Heart right ventricle (tissue), 16 donors: ENCODE data around the gene ZNF350. TPM values are rescaled to one million over a fixed set of nuclear protein-coding genes. Genes with fewer than 3 reads are reported as not detected.
"Not testable (repeated sequence)": the region's sequence is repeated elsewhere in the genome, so short reads cannot be mapped to it uniquely, and the experiment has no call there.

Source experiments
- ATAC-seq, 8 donors: fragments of 200-7000 bp; cut with Tn5 transposase; one replicate each; pipeline ENCODE4 v1.9.1; 2020; ENCODE audit warnings: mild to moderate bottlenecking in 8 of 8, moderate library complexity in 8 of 8, moderate number of reproducible peaks in 1 of 8
- DNase-seq, 2 donors: peaks; one replicate each; pipeline ENCODE4 v3.0.0-alpha.2; 2020
- H3K27ac ChIP-seq, 10 donors: fragments of 200-600 bp; sonication (generic) in 2 of 10; one replicate each; pipeline versions ENCODE4 v1.5.0 to v1.8.0; 2020 to 2022; ENCODE audit warnings: mild to moderate bottlenecking in 3 of 10
- H3K27me3 ChIP-seq, 7 donors: fragments of 200-600 bp; one replicate each; pipeline ENCODE4 v1.8.0; 2021 to 2022; ENCODE audit warnings: mild to moderate bottlenecking in 2 of 7
- H3K36me3 ChIP-seq, 9 donors: fragments of 200-600 bp; sonication (generic) in 1 of 9; one replicate each; pipeline versions ENCODE4 v1.5.0 to v1.8.0; 2020 to 2022; ENCODE audit warnings: mild to moderate bottlenecking in 2 of 9
- H3K4me1 ChIP-seq, 9 donors: fragments of 200-600 bp; sonication (generic) in 1 of 9; one replicate each; pipeline versions ENCODE4 v1.5.0 to v1.8.0; 2020 to 2022; ENCODE audit warnings: mild to moderate bottlenecking in 4 of 9
- H3K4me3 ChIP-seq, 10 donors: fragments of 200-600 bp; sonication (generic) in 2 of 10; one replicate each; pipeline versions ENCODE4 v1.5.0 to v1.8.0; 2020 to 2022; ENCODE audit warnings: mild to moderate bottlenecking in 7 of 10, moderate library complexity in 2 of 10
- H3K9me3 ChIP-seq, 11 donors: fragments of 200-600 bp in 10 of 11; sonication (generic) in 2 of 11; one replicate each; pipeline versions ENCODE4 v1.5.0 to v1.8.0; 2013 to 2022; ENCODE audit warnings: mild to moderate bottlenecking in 2 of 11, control low read depth in 1 of 11, moderate library complexity in 1 of 11
- CTCF ChIP-seq, 9 donors: fragments of 200-600 bp; sonication (generic) in 2 of 9; IDR thresholded peaks; one replicate each; pipeline versions ENCODE4 v1.5.0 to v1.8.0; 2021 to 2022; ENCODE audit warnings: antibody characterized with exemption in 9 of 9, mild to moderate bottlenecking in 5 of 9, moderate library complexity in 1 of 9
- WGBS, 2 donors: extraction: QIAGEN DNeasy Blood & Tissue Kit; methylation state at CpG; one replicate each; pipeline ENCODE4 v1.1.7; 2013; ENCODE audit warnings: inconsistent platforms in 1 of 2; 5-methylcytosine and 5-hydroxymethylcytosine counted together
- intact Hi-C, 10 donors: fragments of 100-400 bp; cut with DNase I; formaldehyde crosslinking; loops; one replicate each; pipeline versions ENCODE4 v1.11.1 to v1.14.2; 2022
- polyA plus RNA-seq, 2 donors: library from polyadenylated mRNA; stranded (reverse); fragments of 200-250 nt; gene quantifications; one replicate each; pipeline ENCODE4 v1.2.3, GENCODE V29; 2013
- total RNA-seq, 10 donors: library from RNA; stranded (reverse); fragmentation: NEBNext Ultra II Directional in 3 of 10; extraction: Animal tissue kit (Norgen Biotek cat#: 25700) in 3 of 10; gene quantifications; one replicate each; pipeline versions ENCODE4 v1.2.1 to v1.2.4, GENCODE V29; 2021 to 2023
- donor health status: Arrhythmogenic right ventricular cardiomyopathy.
- donor health status: ischemic (EF 13 %, LVEDD 7.1; RV severe dilation, severe dysfunction).
- donor health status: healthy with polysubstance abuse.
- donor health status: DM: no; HTN: yes; CAD: no.
- donor health status: DM: no; HTN: no; CAD: no.
- donor health status: ischemic (EF 25% LVEDD 6.9; RV normal size, moderate dysfunction).
- donor health status: ischemic (EF 25% LVEDD 5.7; RV mildly dilated, moderate dysfunction).
- donor health status: healthy.
- donor health status: DM: yes; HTN: yes; CAD: no.
- donor health status: Ischemic cardiomyopathy.
- donor health status: ischemic (EF 35%, LVEDD 5.7; RV mildly dilated, moderate dysfunction).
- donor health status: nonischemic (EF 11% LVEDD 7.7; RV severe dilation, severe dysfunction).
- donor health status: DM: yes; HTN: yes; CAD: no.
- donor health status: PGD.
- donor health status: ischemic (EF 29% LVEDD 5.4; RV normal size, mild dysfunction).
- donor health status: nonischemic (EF 23%, LVEDD 6.1; RV moderate dilation, normal function).

ZNF350 gene
- total and polyA plus RNA-seq, 12 donors, result 4.6 to 10.1 (median 6.8) TPM

DNA sequence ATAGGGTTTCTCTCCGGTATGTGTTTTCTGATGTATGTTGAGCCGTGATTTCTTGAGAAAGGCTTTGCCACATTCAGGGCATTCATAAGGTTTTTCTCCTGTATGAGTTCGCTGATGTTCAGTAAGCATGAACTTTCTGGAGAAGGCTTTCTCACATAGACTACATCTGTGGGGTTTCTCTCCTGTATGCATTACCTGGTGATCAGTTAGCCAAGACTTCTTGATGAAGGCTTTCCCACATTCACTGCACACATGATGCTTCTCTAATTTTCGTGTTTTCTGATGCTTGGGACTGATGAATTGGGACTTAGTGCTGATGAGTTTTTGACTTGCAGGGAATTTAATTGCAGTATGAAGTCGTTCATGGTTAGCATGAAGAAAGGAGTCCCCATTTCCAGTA, 21.1 kb downstream of the ZNF350 start:
- Histone ChIP-seq H3K27me3 (no peaks in the 10 kb centered on the region), H3K9me3 (peaks cover 0 to 100% (median 87%) of the 10 kb centered on the region in 11 donors), H3K36me3 (peaks cover 13 to 91% (median 76%) of the 10 kb centered on the region in 9 donors), H3K27ac (no peak overlapping the region), H3K4me3 (no peak overlapping the region), H3K4me1 (peaks cover 0 to 9% (median 1%) of the 10 kb centered on the region in 9 donors)
- intact Hi-C loops, result no loop called here
- ATAC-seq, result no peak
- no peak for TF ChIP-seq CTCF (IDR thresholded peaks at IDR 0.05)
- WGBS, 2 donors, result 96 to 98% methylated on average over 5 of the region's 5 CpGs
- no peak for DNase-seq

DNA sequence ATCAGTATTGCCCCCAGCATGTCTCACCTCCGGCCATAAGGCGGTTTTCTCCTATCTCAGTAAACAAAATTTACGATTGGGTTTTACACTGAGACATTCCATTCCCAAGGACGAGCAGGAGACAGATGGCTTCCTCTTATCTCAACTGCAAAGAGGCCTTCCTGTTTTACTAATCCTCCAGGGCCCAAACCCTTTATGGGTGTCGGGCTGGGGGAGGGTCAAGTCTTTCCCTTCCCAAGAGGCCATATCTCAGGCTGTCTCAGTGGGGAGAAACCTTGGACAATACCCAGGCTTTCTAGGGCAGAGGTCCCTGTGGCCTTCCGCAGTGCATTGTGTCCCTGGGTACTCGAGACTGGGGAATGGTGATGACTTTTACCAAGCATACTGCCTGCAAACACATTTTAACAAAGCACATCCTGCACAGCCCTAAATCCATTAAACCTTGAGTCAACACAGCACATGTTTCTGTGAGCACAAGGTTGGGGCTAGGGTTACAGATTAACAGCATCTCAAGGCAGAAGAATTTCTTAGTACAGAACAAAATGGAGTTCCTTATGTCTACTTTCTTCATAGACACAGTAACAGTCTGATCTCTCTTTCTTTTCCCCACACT, 25.9 kb downstream of the ZNF350 start:
- intact Hi-C loops, H3K27me3 ChIP-seq, H3K4me3 ChIP-seq, H3K27ac ChIP-seq, ATAC-seq: not testable (repeated sequence)
- peak in 1 of 2 donors; percentile 7 for DNase-seq
- Histone ChIP-seq H3K9me3 (peaks cover 0 to 100% (median 40%) of the 10 kb centered on the region in 11 donors), H3K4me1 (peaks cover 0 to 22% (median 4%) of the 10 kb centered on the region in 9 donors), H3K36me3 (peaks cover under 1 to 43% (median 28%) of the 10 kb centered on the region in 9 donors)
- WGBS, 2 donors, result 27 to 33% methylated on average over 7 of the region's 7 CpGs

GRCh38 chr19:51959791-51960190, 26.8 kb downstream of the ZNF350 start:
- DNase-seq (no peak), ATAC-seq (peak in 1 of 8 donors; percentile 49)
- no peak overlapping the region for H3K4me3 ChIP-seq
- peaks cover 0 to 100% (median 30%) of the 10 kb centered on the region in 11 donors for H3K9me3 ChIP-seq
- no peak for TF ChIP-seq CTCF (IDR thresholded peaks at IDR 0.05)
- intact Hi-C loops, result no loop called here
- H3K27ac ChIP-seq, result peak overlapping the region in 1 of 10 donors; percentile 28
- H3K4me1 ChIP-seq, result peaks cover 0 to 22% (median 4%) of the 10 kb centered on the region in 9 donors
- peaks cover 0 to 33% (median 19%) of the 10 kb centered on the region in 9 donors for H3K36me3 ChIP-seq
- 75 to 79% methylated on average over 4 of the region's 4 CpGs for WGBS, 2 donors
- H3K27me3 ChIP-seq, result no peaks in the 10 kb centered on the region

DNA sequence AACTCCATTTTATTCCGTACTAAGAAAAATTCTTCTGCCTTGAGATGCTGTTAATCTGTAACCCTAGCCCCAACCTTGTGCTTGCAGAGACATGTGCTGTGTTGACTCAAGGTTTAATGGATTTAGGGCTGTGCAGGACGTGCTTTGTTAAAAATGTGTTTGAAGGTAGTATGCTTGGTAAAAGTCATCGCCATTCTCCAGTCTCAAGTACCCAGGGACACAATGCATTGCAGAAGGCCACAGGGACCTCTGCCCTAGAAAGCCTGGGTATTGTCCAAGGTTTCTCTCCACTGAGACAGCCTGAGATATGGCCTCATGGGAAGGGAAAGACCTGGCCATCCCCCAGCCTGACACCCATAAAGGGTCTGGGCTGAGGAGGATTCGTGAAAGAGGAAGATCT, 28.8 kb downstream of the ZNF350 start:
- intact Hi-C loops, DNase-seq, H3K27ac ChIP-seq, H3K27me3 ChIP-seq, H3K4me3 ChIP-seq, ATAC-seq: not testable (repeated sequence)
- 79 to 81% methylated on average over 4 of the region's 4 CpGs for WGBS, 2 donors
- Histone ChIP-seq H3K36me3 (peaks cover 0 to 14% (median 4%) of the 10 kb centered on the region in 9 donors), H3K9me3 (peaks cover 0 to 95% (median 11%) of the 10 kb centered on the region in 11 donors), H3K4me1 (peaks cover 0 to 22% (median 4%) of the 10 kb centered on the region in 9 donors)

DNA sequence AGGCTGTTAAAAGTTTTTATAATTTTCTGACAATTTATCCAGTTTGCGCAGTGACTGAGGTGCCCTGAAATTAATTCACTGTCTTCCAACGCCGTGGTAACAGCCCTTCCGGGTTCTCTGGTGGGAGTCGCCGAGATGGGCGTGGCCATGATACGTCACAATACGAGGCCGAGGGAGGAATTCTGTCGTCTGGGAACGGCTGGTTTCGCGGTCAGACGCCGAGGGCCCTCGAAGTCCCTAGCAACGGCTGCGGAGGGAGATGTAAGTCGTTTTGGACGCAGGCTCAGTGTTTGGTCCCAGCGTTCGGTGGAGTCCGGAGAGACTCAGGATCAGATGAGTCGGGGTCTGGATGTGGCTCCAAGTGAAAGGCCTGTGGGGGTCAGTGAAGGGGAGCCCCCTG, 37.7 kb downstream of the ZNF350 start:
- peak in 5 of 8 donors; percentile 41 to 82 (median 62) for ATAC-seq
- intact Hi-C loops, result no loop called here

More for the DNA sequence above, 37.7 kb downstream of the ZNF350 start:
- Histone ChIP-seq H3K4me3 (peak overlapping the region in 8 of 10 donors; percentile 9 to 54 (median 44)), H3K27me3 (no peaks in the 10 kb centered on the region), H3K36me3 (peaks cover 0 to 34% (median 18%) of the 10 kb centered on the region in 9 donors), H3K4me1 (peaks cover 0 to 6% (median 0%) of the 10 kb centered on the region in 9 donors), H3K27ac (peak overlapping the region in 2 of 10 donors; percentile 17 to 36), H3K9me3 (peaks cover 0 to 94% (median 59%) of the 10 kb centered on the region in 11 donors)
- DNase-seq, result peak; percentile 48 to 61
- TF ChIP-seq CTCF (IDR thresholded peaks at IDR 0.05), result no peak
- WGBS, 2 donors, result 9 to 10% methylated on average over 25 of the region's 25 CpGs
